Measurements from ENCODE around the gene KCNH4.

The KCNH4 gene

GRCh38 chr17:42181851-42182207, 887 bp upstream of the KCNH4 start:
- no peak overlapping the region for H3K4me3 ChIP-seq (ENCODE audit: low read length)
- TF ChIP-seq CTCF (IDR thresholded peaks at IDR 0.05; ENCODE audit: insufficient read depth, low read depth, low read length, missing control alignments) = no peak
- no peak for DNase-seq (ENCODE audit: low read depth)

GRCh38 chr17:42180411-42180921, 476 bp downstream of the KCNH4 start:
- no peak overlapping the region for H3K4me3 ChIP-seq (ENCODE audit: low read length)
- no peak for DNase-seq (ENCODE audit: low read depth)
- TF ChIP-seq CTCF (IDR thresholded peaks at IDR 0.05; ENCODE audit: insufficient read depth, low read depth, low read length, missing control alignments) = no peak

GRCh38 chr17:42179911-42180410, 981 bp downstream of the KCNH4 start:
- no peak for TF ChIP-seq CTCF (IDR thresholded peaks at IDR 0.05; ENCODE audit: insufficient read depth, low read depth, low read length, missing control alignments)
- DNase-seq (ENCODE audit: low read depth) = peak; percentile 55

GRCh38 chr17:42179335-42179734, 1.6 kb downstream of the KCNH4 start:
- H3K4me3 ChIP-seq (ENCODE audit: low read length) = no peak overlapping the region
- TF ChIP-seq CTCF (IDR thresholded peaks at IDR 0.05; ENCODE audit: insufficient read depth, low read depth, low read length, missing control alignments) = no peak
- DNase-seq (ENCODE audit: low read depth) = no peak

More at GRCh38 chr17:42179911-42180410, 981 bp downstream of the KCNH4 start:
- no peak overlapping the region for H3K4me3 ChIP-seq (ENCODE audit: low read length)

GRCh38 chr17:42178817-42179216, 2.1 kb downstream of the KCNH4 start:
- DNase-seq (ENCODE audit: low read depth) = no peak
- no peak overlapping the region for H3K4me3 ChIP-seq (ENCODE audit: low read length)
- no peak for TF ChIP-seq CTCF (IDR thresholded peaks at IDR 0.05; ENCODE audit: insufficient read depth, low read depth, low read length, missing control alignments)

- peak; percentile 19 for DNase-seq (ENCODE audit: low read depth)
- H3K4me3 ChIP-seq (ENCODE audit: low read length) = no peak overlapping the region
- no peak for TF ChIP-seq CTCF (IDR thresholded peaks at IDR 0.05; ENCODE audit: insufficient read depth, low read depth, low read length, missing control alignments)
Observed at GRCh38 chr17:42177684-42178083, 3.3 kb downstream of the KCNH4 start.

GRCh38 chr17:42174126-42174783, 6.7 kb downstream of the KCNH4 start:
- TF ChIP-seq CTCF (IDR thresholded peaks at IDR 0.05; ENCODE audit: insufficient read depth, low read depth, low read length, missing control alignments) = no peak
- H3K4me3 ChIP-seq (ENCODE audit: low read length) = no peak overlapping the region
- DNase-seq (ENCODE audit: low read depth) = no peak
